Globus pallidus (tissue), 1 donor: ENCODE results near the gene RFPL2.
"Not testable (repeated sequence)": the region's sequence is repeated elsewhere in the genome, so short reads cannot be mapped to it uniquely, and the experiment has no call there.

ENCODE experiments used
- DNase-seq: peaks from one replicate; pipeline ENCODE4 v3.0.0-alpha.2; 2015; ENCODE audit warnings: low spot score

The RFPL2 gene

DNA sequence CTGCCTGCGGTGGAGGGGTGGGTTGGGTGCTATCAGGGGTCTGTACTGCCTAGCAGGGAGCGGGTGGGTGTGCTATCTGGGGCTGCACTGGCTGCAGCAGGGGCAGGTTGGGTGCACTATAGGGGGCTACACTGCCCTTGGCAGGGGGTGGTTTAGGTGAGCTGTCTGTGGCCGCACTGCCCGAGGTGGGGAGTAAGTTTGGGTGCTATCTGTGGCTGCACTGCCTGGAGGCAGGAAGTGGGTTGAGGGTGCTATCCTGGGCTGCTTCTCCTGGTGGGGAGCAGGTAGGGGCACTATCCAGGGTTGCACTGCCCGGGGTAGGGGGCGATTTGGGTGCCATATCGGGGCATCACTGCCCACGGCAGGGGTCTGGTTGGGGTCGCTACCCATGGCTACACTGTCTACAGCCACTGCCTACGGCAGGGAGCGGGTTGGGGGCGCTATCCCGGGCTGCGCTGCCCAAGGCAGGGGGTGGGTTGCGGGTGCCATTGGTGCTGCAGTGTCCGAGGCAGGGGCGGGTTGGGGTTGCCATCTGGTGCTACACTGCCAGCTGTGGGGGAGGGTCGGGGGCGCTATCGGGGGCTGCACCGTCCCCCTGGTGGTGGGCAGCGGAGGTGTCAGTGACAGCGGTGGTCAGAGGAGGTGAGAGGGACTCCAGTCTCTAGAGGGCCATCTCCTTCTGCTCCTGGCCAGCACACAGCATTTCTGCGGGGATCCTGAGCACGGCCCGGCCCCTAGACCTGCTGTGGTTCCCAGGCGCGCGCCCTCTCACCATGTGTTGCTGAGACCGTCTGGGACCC is 1.3 kb upstream of the RFPL2 start:
- DNase-seq = no peak

DNA sequence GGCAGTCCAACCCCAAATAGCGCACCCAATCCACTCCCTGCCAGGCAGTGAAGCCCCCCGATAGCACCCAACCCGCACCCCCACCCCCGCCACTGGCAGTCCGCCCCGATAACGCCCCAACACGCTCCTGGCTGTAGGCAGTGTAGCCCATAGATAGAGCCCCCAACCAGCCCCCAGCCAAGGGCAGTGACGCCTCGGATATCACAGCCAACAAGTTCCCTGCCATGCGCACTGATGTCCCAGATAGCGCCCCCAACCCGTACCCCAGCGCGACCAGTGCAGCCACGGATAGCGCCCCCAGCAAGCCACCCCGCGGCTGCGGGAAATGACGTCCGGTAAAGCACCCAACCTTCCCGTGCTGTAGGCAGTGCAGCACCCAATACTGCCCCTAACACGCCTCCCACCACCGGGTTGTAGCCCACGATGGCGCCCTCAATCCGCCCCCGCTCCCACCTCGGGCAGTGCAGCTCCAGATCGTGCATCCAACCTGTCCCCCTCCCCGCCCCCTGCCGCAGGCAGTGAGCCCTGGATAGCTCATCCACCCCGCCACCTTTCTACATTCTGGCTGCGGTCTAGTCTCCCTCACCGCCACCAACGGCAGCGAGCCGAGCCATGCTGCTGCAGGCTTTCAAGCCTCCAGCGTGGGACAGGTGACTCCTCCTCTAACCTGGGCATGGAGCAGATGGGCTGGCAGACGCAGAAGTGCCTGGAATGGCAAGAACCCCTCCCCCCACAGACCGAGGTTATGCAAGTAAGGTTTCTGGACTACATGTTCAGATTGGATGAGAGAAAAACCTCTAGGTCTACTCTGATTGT is 625 bp downstream of the RFPL2 start:
- no peak for DNase-seq

DNA sequence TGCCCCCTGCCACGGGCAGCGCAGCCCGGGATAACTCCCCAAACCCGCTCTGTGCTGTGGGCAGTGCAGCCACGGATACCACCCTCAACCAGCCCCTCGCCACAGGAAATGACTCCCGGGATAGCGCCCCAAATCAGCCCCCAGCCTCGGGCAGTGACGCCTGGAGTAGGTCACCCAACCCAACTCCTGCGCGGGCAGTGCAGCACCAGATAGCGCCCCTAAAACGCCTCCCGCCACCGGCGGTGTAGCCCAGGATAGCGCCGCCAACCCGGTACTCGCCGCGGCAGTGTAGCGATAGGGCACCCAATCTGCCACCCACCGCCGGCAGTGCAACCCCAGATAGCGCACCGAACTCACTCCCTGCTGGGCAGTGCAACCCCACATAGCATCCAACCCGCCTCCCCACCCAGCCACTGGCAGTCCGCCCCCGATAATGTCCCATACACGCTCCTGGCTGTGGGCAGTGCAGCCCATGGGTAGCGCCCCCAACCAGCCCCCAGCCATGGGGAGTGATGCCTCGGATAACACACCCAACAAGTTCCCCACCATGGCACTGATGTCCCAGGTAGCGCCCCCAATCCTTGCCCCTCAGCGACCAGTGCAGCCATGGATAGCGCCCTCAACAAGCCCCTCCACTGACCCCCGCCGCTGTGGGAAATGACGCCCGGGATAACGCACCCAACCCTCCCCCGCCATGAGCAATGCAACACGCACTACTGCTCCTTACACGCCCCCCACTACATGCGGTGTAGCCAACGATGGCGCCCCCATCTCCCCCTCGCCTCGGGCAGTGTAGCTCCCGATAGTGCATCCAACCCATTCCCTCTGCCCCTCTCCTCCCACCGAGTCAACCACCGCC is 1.5 kb downstream of the RFPL2 start:
- DNase-seq = no peak

DNA sequence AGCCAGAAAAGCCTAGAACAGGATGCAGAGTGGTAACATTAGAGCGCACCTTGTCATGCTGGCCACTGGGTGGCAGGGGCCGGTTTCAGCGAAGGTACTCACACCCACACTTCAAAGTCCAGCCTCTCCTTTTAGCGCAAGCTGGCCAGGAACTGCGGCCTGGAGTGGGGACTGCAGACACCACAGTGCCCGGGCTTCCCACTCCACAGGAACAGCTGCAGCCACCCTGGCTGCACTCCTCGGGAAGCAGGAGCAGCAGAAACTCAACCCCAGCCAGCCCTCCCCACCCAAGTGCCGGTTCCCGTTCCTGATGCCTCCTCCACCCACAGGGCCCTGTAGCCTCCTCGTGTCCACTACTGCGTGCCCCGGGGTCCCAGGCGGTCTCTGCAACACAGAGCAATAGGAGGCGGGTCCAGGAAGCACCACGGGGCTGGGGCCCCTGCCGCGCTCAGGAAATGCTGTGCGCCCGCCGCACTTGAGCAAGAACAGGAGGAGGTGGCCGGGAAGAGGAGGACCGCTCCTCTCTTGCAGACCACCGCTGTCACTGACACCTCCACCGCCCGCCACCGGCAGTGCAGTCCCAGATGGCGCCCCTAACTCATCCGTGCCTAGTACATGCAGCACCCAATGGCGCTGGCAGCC is 2.2 kb downstream of the RFPL2 start:
- no peak for DNase-seq

DNA sequence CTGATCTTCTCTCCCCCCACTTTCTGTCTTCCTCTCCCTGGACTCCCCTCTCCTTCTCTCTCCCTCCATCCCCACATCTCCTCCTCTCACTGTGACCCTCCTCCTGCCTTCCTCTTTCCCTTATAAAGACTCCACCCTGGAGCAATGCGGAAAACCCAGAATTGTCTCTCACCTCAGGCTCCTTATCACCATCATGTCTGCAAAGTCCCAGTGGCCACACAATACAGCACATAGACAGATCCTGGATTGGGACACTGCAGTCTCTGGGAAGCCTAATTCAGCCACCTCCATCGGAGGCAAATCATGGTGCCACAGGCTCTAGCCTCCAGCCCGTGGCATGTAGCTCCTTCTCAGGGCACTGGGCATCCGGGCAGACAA is 2.7 kb downstream of the RFPL2 start:
- no peak for DNase-seq

DNA sequence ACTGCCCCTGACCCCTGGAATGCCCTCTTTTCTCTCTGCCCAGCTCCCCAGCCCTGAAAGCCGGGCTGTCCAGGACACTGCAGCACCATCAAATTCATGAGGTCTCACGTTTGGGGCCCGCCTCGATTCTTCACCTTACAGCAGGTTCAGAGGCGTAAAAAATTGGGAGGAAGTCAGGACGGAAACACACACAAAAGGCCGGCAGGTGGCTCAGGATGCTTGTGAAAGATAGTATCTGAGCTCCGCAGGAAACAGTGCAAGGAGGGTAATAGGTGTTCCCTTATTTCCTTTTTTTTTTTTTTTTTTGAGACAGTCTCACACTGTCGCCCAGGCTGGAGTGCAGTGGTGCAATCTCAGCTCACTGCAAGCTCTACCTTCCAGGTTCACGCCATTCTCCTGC is 4.1 kb downstream of the RFPL2 start:
- no peak for DNase-seq

DNA sequence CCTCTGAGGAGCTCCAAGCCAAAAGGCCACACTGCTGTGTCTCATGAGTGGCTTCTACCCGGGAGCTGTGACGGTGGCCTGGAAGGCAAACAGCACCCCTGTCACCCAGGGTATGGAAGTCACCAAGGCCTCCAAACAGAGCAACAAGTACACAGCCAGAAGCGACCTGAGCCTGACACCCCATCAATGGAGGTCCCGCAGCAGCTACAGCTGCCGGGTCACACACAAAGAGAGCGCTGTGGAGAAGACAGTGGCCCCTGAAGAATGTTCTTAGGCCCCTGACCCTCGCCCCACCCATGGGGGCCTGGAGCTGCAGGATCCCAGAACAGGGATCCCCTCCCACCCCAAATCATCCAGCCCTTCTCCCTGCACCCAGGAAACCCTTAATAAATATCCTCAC is 4.9 kb downstream of the RFPL2 start:
- no peak for DNase-seq

DNA sequence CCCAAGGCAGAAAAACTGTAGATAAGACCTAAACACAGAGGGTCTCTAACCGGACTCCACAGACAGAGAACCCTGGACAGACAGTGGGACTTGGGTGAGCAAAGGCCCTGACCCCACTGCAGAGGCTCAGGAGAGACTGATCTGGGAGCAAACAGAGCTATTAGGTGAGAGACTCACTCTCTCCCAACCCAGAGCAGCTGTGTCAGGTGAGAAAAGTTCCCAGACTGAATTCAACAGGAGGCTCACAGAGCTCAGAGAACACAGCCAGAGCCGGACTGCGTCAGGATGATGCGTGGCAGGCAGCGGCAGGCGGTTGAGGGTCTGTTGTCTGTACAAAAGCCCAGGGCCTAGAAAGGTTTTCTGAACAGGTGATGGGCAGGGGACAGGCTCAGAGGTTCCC is 5.5 kb downstream of the RFPL2 start:
- no peak for DNase-seq

DNA sequence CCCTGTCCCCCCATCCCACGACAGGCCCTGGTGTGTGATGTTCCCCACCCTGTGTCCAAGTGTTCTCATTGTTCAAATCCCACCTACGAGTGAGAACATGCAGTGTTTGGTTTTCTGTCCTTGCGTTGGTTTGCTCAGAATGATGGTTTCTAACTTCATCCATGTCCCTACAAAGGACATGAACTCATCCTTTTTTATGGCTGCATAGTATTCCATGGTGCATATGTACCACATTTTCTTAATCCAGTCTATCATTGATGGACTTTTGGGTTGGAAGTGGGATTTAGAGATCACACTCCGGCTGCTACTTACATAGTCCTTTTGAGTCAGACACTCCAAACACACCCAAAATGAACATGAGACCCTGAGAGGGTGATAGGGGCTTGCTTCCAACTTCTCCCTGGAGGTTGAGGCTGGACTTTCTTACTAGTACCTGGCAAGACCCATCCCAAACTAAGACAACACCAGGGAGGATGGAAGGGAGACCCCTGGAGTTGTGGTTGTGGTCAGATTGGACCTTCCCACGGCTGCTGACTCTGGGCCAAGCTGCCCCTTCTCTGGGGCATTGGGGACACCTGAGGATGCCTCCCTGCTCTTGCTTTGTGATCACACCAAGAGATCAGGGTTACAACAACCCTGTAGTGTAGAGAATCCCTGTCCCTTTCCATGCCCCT is 7.2 kb downstream of the RFPL2 start:
- DNase-seq = not testable (repeated sequence)

DNA sequence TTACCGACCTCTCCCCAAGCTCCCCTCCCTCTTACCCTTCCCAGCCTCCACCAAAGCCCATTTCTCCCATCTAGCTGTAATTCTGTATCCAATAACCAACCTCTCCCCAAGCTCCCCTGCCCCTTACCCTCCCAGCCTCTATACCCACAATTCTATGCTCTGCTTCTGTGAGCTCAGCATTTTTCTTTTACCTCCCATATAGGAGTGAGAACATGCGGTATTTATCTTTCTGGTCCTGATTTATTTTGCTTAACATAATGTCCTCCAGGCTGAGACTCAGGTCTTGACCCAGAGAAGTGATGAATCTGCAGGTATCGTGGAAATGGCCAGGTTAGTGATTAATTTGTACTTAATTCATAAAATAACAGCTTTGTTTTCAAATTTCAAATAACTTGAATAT is 9.0 kb downstream of the RFPL2 start:
- not testable (repeated sequence) for DNase-seq

DNA sequence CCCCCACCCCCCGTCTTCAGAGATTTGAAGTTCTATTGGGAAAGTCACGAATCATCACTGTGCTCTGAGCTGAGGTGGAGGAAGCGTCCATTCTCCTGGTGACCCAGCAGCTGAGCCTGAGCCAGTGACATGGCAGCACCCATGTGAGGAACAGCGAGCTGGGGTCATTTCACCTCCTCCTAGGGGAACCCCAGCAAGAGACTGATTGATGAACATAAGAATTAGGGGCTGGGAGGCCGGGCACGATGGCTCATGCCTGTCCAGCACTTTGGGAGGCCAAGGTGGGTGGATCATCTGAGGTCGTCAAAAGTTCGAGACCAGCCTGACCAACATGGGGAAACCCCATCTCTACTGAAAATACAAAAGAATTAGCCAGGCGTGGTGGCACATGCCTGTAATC is 11.5 kb downstream of the RFPL2 start:
- DNase-seq = not testable (repeated sequence)

DNA sequence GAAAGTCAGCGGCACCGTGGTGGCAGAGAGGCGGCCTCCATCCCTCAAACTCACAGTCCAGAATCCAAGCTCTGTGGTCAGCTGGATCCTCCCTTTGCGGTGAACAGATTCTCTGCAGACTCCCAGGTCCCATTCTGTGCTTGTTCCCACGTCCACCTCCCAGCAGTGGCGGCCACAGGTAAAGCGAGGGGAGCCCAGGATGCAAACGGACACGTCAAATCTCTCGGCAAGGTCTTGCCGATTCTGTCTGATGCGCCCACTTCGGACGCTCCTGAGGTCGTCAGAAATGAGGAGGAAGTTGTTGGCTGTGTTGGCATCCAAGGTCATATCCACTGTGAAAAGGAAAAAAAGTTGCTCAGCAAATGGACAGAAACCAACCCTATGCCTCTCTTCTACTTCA is 13.9 kb downstream of the RFPL2 start:
- not testable (repeated sequence) for DNase-seq

DNA sequence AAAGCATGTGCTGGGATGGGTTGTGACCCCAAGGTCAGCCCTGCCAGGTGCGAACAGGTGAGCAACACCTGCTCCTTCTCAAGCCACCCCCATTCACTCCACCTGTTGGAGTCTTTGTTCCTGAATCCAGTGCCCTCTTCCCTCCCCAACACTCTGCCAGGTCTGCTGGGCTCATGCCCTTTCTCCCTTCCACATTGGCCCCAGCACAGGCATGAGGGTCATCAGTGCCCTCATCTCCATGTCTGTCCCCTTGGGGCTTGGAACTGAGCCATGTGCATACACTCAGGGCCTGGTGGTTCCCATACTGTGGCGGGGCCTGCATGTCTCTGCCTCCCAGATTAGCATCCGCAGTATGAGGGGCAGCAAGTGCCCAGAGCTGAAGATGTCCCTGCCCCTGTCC is 19.1 kb downstream of the RFPL2 start:
- no peak for DNase-seq

DNA sequence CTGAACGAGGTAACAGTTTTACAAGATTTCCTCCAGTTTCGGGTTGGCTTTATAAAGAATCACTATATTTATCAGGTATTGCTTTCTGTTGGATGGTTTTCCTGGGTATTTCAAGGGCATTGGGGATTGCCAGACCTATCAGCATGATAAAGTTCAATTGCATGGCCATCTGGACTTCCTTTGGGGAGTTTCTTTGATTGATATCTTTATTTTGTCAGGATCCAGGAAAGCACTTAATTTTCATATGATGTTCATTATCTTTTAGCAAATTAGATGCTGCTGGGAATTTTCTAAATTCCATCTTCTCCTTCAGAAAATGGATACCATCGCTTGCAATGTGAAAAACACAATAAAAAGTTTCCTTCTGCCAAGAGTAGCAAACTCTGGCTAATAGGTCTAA is 21.2 kb downstream of the RFPL2 start:
- DNase-seq = no peak

DNA sequence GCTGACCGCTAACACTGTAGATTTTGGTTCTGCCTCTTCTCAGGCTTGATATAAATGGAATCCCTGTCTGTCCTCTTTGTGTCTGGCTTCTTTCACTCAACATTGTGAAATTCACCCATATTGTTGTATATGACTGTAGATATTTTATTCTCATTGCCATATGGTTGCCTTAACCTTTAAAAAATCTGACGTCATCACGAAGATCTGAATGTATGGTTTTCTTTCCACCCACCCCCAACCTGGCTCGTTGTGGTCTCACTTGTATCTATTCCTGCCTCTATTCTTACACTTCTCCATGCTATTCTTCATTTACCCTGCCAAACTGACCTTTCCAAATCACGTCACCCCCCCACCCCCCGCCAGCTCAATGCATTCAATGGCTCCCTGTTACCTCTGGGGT is 23.8 kb downstream of the RFPL2 start:
- DNase-seq = no peak

DNA sequence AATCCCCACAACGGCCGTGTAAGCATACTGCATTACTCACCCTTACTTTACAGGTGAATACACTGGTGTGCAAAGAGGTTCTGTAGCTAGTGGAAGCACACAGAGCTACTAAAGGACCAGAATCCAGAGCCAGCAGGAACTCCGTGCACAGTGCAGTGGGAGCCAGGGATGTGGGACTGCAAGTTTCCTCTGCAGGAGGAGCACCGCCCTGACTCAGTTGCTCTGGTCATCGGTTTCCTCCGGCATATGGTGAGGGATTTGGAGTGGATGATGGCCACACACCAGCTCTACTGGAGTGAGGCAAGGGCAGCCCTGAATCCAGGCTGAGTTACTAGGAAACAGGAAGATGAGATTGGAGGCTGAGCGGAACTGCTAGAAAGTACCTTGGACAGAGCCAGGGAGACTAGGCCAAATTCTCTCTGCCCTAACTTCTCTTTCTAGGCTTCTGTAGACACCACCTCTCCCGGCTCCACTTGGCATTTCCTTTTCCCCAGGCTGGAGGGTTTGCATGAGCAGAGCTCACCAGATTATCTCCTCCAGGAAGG is 27.6 kb downstream of the RFPL2 start:
- no peak for DNase-seq

DNA sequence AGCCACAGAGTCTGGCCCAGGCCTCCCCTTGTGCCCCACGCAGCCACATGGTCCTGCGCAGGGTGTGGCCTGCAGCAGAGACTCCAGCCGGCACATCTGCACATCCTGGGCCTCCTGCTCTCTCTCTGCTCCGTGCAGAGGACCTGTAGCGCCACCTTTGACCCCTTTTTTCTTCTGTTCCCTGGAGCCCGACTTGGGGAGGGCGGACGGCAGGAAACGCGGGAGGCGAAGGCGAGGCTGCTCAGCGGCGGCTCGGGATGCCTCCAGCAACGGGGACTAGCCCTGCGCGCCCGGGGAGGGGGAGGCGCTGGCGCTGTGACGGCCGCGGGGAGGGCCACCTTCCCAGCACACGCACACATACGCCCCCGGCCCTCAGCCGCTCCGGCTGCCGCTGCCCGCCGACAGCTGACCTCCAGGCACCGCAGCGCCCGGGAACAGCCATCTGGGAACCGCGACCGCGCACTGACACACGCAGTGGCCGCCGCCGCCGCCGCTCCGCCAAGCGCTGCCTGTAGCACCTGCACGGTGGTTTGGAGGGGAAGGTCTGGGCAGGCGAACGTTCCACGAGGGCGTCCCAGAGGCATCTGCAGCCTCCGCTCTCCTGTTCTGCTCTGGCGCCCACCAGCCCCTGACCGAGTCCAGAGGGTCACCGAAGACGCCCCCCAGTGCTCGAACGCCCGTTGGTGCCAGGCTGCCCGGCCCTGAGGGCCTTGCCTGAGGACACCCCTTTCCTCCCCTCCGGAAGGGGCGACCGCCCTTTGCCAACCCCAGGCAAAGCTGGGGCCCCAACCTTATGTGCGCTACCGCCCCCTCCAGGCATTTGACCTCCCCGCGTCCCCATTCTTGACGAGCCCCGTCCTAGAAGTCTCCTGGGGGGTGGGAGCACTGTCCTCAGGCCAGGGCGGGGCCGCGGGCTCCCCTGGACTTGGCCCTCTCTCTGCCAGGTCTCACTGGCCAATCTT is 28.9 kb downstream of the RFPL2 start:
- no peak for DNase-seq

DNA sequence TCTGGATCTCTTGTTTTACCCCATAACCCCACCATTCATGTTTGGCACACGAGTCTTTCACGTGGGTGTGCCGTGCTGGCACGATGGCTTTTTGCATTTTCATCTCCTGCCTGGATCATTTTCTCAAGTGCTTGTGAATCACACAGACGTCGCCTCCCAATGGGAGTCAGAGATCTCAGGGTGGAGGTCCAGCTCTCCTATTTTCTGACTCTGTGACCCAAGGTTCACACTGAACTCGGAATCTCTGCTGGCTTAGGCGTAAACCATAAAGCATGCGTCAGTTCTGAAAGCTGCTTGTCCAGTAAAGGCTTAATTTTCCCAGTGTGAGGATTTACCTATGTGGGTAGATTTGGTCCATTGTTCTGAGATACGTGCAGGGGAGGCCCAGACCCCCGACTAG is 29.8 kb downstream of the RFPL2 start:
- no peak for DNase-seq

DNA sequence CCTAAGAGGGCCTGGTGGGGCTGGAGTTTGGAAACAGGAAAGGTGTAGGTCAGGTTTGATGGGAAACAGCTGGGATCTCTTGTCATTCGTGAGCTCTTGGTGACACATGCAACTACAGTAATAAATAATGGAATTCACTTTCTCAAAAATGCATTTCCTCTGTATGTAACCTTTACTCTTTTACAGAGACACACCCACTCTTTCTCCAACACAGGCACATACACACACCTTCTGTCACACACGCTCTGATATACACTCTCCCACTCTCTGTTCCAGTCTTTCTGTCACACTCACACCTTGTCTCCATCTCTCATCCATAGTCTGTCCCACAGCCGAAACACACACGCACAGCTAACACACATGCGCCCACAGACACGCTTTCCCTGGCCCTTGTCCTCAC is 39.2 kb downstream of the RFPL2 start:
- DNase-seq = no peak
